Measurements from ENCODE around the gene LDB3.

Gene LDB3

DNA sequence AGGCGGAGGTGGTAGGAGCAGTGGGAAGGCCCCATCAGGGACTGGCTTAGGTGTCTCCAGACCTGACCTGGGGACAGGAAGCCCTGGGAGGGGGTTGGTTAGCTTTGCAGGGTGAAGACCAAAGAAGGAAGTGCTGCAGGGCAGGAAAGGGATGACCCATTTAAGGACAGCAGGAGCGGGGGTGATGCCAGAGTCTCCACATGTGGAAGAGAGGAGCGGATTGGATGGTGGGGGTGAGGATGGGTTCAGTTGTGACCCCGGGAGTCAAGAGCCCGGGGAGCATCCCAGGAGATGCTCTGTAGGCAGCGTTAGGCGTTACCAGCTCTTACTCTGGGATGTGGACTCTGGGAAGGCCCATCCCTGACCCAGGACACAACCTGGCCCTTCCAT is 3.1 kb upstream of the LDB3 start:
- H3K27ac ChIP-seq (ENCODE audit: low read depth, low read length, severe bottlenecking), result no peak overlapping the region
- WGBS, 2 experiments (ENCODE audit: insufficient coverage in 2 of 2), result 91% methylated on average over 7 of the region's 7 CpGs

DNA sequence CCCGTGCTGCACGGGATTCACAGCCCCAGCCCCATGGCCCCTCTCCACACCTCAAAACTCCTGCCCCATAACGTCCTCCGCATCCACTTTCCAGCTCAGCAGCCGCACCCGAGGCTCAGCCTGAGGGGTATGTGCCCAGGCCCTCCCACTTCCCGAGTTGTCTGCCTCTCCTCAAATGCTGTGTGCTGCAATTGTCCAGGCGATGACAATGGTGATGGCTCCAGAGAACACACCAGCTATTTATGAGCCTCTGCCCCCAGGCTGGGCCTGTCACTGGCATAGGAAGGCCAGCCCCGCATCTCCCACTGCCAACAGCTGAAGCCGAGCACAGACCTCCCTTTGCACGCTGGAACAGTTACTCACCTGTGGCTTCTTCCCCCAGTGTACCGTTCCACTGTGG is 2.4 kb upstream of the LDB3 start:
- Histone ChIP-seq H3K9me3 (ENCODE audit: control insufficient read depth, low read length) (no peaks in the 10 kb centered on the region), H3K27ac (ENCODE audit: low read depth, low read length, severe bottlenecking) (no peak overlapping the region), H3K4me3 (ENCODE audit: extremely low read depth, insufficient read depth, low read length, poor library complexity, severe bottlenecking) (no peak overlapping the region), H3K4me1 (ENCODE audit: control insufficient read depth, insufficient read depth, low read length, poor library complexity, severe bottlenecking) (peaks cover 53% of the 10 kb centered on the region), H3K36me3 (ENCODE audit: control insufficient read depth, insufficient read depth, low read length) (no peaks in the 10 kb centered on the region)
- 88 to 91% methylated on average over 11 to 12 of the region's 12 CpGs for WGBS, 2 experiments (ENCODE audit: insufficient coverage in 2 of 2)

More for the DNA sequence above, 3.1 kb upstream of the LDB3 start:
- peaks cover 46% of the 10 kb centered on the region for H3K4me1 ChIP-seq (ENCODE audit: control insufficient read depth, insufficient read depth, low read length, poor library complexity, severe bottlenecking)
- no peaks in the 10 kb centered on the region for H3K36me3 ChIP-seq (ENCODE audit: control insufficient read depth, insufficient read depth, low read length)
- H3K9me3 ChIP-seq (ENCODE audit: control insufficient read depth, low read length), result no peaks in the 10 kb centered on the region
- no peak overlapping the region for H3K4me3 ChIP-seq (ENCODE audit: extremely low read depth, insufficient read depth, low read length, poor library complexity, severe bottlenecking)

GRCh38 chr10:86666538-86666937 is 1.8 kb upstream of the LDB3 start:
- Histone ChIP-seq H3K9me3 (ENCODE audit: control insufficient read depth, low read length) (no peaks in the 10 kb centered on the region), H3K4me1 (ENCODE audit: control insufficient read depth, insufficient read depth, low read length, poor library complexity, severe bottlenecking) (peaks cover 57% of the 10 kb centered on the region), H3K27ac (ENCODE audit: low read depth, low read length, severe bottlenecking) (no peak overlapping the region), H3K36me3 (ENCODE audit: control insufficient read depth, insufficient read depth, low read length) (no peaks in the 10 kb centered on the region), H3K4me3 (ENCODE audit: extremely low read depth, insufficient read depth, low read length, poor library complexity, severe bottlenecking) (no peak overlapping the region)
- 50 to 95% methylated on average over 1 to 6 of the region's 7 CpGs for WGBS, 2 experiments (ENCODE audit: insufficient coverage in 2 of 2)

DNA sequence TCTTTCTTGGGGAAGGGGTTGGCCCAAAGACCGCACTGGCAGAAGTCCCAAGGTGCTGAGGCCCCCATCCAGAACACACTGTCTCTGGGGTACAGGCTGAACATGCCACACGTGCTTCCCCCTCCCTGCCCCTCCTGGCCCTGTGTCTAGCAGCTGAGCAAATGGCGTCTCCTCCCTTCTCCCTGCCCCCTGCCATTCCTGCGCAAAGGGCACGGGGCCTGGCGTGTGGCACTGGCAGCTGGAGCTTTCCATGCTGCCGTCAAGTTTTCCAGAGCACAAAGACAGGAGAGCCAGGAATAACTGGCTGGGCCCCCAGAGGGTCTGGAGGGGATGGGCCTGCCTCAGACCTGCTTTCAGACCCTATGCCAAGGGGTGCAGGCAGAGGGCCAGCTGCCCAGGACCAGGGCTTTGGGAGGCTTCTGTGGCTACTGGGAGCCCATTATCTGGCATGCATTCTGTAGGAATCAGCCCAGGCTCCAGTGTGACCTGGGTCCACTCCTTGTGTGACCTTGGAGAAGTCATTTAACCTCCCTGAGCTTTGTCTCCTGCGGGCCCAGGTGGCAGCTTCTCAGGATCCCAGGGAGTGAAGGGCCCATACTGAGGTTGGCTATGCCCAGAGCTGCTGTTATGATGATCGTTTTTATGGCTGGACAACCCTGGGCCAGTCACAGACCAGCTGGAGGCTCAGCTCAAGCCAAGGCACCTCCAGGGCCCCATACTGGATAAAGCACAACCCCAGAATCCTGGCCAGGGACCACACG is 710 bp upstream of the LDB3 start:
- WGBS, 2 experiments (ENCODE audit: insufficient coverage in 2 of 2), result 95 to 97% methylated on average over 7 to 9 of the region's 10 CpGs
- no peaks in the 10 kb centered on the region for H3K9me3 ChIP-seq (ENCODE audit: control insufficient read depth, low read length)
- no peaks in the 10 kb centered on the region for H3K36me3 ChIP-seq (ENCODE audit: control insufficient read depth, insufficient read depth, low read length)

DNA sequence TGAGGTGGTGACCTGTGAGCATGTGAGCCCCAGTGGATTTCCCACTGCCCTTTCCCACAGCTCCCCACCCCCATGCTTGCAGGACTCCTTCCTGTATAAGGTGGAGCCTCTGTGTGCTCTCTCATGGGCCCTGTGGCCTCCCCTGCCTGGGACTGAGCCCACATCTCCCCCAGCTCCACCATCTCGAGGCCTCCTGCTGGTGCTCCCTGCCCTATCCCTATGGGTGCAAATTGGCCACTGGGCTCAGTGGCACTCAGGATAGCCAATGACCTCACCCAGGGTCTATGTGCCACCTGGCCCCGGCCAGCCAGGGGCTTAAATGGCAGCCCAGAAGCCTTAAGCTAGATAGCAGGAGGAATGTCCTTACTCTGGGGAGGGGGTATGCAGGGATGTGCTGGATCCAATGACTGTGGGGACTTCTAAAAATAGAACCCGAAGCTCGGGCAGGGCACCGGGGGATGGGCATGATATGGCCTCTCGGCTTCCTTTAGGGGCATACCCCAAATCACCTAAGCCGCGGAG is 2.0 kb downstream of the LDB3 start:
- no peaks in the 10 kb centered on the region for H3K9me3 ChIP-seq (ENCODE audit: control insufficient read depth, low read length)
- no peak overlapping the region for H3K27ac ChIP-seq (ENCODE audit: low read depth, low read length, severe bottlenecking)
- no peaks in the 10 kb centered on the region for H3K36me3 ChIP-seq (ENCODE audit: control insufficient read depth, insufficient read depth, low read length)
- peaks cover 63% of the 10 kb centered on the region for H3K4me1 ChIP-seq (ENCODE audit: control insufficient read depth, insufficient read depth, low read length, poor library complexity, severe bottlenecking)
- WGBS, 2 experiments (ENCODE audit: insufficient coverage in 2 of 2), result 89 to 95% methylated on average over 3 to 5 of the region's 8 CpGs
- H3K4me3 ChIP-seq (ENCODE audit: extremely low read depth, insufficient read depth, low read length, poor library complexity, severe bottlenecking), result no peak overlapping the region

More for the DNA sequence above, 710 bp upstream of the LDB3 start:
- Histone ChIP-seq H3K4me1 (ENCODE audit: control insufficient read depth, insufficient read depth, low read length, poor library complexity, severe bottlenecking) (peaks cover 62% of the 10 kb centered on the region), H3K4me3 (ENCODE audit: extremely low read depth, insufficient read depth, low read length, poor library complexity, severe bottlenecking) (no peak overlapping the region), H3K27ac (ENCODE audit: low read depth, low read length, severe bottlenecking) (no peak overlapping the region)

DNA sequence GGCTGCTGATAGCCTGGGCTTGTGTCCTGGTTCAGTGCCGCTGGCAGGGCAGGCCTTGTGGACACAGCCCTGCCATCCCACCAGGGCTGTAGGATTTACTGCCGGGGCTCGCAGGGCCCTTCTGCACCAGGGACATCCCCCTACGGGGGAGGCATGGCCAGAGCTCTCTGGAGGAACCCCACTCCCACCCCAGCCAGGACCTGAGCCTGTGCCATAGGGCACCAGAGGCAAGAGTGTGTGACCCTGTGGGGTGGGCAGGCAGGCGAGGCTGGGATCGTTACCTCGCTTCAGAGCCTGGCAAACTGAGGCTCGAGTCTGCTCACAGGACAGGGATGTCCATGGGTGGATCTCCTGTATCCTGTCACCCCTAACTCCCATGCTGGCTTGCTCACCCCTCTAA is 2.6 kb downstream of the LDB3 start:
- H3K27ac ChIP-seq (ENCODE audit: low read depth, low read length, severe bottlenecking), result no peak overlapping the region
- H3K4me1 ChIP-seq (ENCODE audit: control insufficient read depth, insufficient read depth, low read length, poor library complexity, severe bottlenecking), result peaks cover 58% of the 10 kb centered on the region
- no peak overlapping the region for H3K4me3 ChIP-seq (ENCODE audit: extremely low read depth, insufficient read depth, low read length, poor library complexity, severe bottlenecking)
- 91 to 93% methylated on average over 7 to 8 of the region's 8 CpGs for WGBS, 2 experiments (ENCODE audit: insufficient coverage in 2 of 2)
- no peaks in the 10 kb centered on the region for H3K9me3 ChIP-seq (ENCODE audit: control insufficient read depth, low read length)
- H3K36me3 ChIP-seq (ENCODE audit: control insufficient read depth, insufficient read depth, low read length), result no peaks in the 10 kb centered on the region

- Histone ChIP-seq H3K36me3 (ENCODE audit: control insufficient read depth, insufficient read depth, low read length) (no peaks in the 10 kb centered on the region), H3K9me3 (ENCODE audit: control insufficient read depth, low read length) (no peaks in the 10 kb centered on the region), H3K4me1 (ENCODE audit: control insufficient read depth, insufficient read depth, low read length, poor library complexity, severe bottlenecking) (peaks cover 54% of the 10 kb centered on the region), H3K27ac (ENCODE audit: low read depth, low read length, severe bottlenecking) (no peak overlapping the region), H3K4me3 (ENCODE audit: extremely low read depth, insufficient read depth, low read length, poor library complexity, severe bottlenecking) (no peak overlapping the region)
- 94 to 100% methylated on average over 2 of the region's 3 CpGs for WGBS, 2 experiments (ENCODE audit: insufficient coverage in 2 of 2)
Measured at GRCh38 chr10:86671419-86671818, 3.1 kb downstream of the LDB3 start.

GRCh38 chr10:86671985-86672710 is 3.8 kb downstream of the LDB3 start:
- peak overlapping the region; percentile 23 for H3K27ac ChIP-seq (ENCODE audit: low read depth, low read length, severe bottlenecking)

GRCh38 chr10:86673216-86673826 is 5.0 kb downstream of the LDB3 start:
- no peaks in the 10 kb centered on the region for H3K36me3 ChIP-seq (ENCODE audit: control insufficient read depth, insufficient read depth, low read length)
- 65 to 76% methylated on average over 6 of the region's 6 CpGs for WGBS, 2 experiments (ENCODE audit: insufficient coverage in 2 of 2)
- H3K9me3 ChIP-seq (ENCODE audit: control insufficient read depth, low read length), result no peaks in the 10 kb centered on the region
- no peak overlapping the region for H3K4me3 ChIP-seq (ENCODE audit: extremely low read depth, insufficient read depth, low read length, poor library complexity, severe bottlenecking)
- H3K27ac ChIP-seq (ENCODE audit: low read depth, low read length, severe bottlenecking), result no peak overlapping the region
- peaks cover 41% of the 10 kb centered on the region for H3K4me1 ChIP-seq (ENCODE audit: control insufficient read depth, insufficient read depth, low read length, poor library complexity, severe bottlenecking)

More at GRCh38 chr10:86671985-86672710, 3.8 kb downstream of the LDB3 start:
- Histone ChIP-seq H3K4me1 (ENCODE audit: control insufficient read depth, insufficient read depth, low read length, poor library complexity, severe bottlenecking) (peaks cover 50% of the 10 kb centered on the region), H3K9me3 (ENCODE audit: control insufficient read depth, low read length) (no peaks in the 10 kb centered on the region), H3K36me3 (ENCODE audit: control insufficient read depth, insufficient read depth, low read length) (no peaks in the 10 kb centered on the region), H3K4me3 (ENCODE audit: extremely low read depth, insufficient read depth, low read length, poor library complexity, severe bottlenecking) (no peak overlapping the region)
- WGBS, 2 experiments (ENCODE audit: insufficient coverage in 2 of 2), result 56 to 73% methylated on average over 6 to 10 of the region's 12 CpGs

DNA sequence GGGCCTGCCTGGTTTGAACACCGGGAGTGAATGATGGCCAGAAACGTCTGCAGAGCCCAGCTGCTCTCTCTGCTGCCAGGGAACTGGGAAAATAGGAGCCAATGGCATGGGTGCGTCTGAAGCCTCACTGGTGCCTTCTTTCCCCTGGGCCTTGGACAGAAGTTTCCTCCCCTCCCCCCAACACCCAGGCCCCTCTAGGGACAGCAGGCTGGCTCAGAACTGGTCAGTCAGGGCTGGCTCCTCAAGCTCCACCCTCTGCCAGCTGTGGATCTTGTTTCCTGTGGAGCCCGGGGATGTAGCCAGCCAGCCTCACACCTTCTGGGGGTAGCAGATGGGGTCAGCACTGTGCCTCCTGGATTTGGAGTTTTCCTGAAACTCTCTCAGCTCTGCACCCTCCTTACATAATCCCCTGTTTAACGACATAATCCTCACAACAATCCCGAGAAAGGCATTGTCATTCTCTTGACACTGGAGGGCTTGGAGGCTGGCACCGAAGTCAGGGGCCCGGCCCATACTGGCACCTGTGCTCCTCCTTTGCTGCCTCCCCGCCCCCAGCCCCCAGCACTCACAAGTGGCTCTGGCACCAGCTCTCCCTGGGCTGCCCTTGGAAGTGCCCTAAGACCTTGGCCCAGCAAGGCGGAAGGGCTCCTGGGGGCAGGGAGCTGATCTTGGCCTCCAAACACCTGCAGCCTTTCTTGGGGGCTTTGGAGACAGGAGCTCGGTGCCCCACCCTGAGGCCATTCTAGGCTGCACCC is 5.7 kb downstream of the LDB3 start:
- Histone ChIP-seq H3K9me3 (ENCODE audit: control insufficient read depth, low read length) (no peaks in the 10 kb centered on the region), H3K27ac (ENCODE audit: low read depth, low read length, severe bottlenecking) (no peak overlapping the region), H3K36me3 (ENCODE audit: control insufficient read depth, insufficient read depth, low read length) (no peaks in the 10 kb centered on the region), H3K4me3 (ENCODE audit: extremely low read depth, insufficient read depth, low read length, poor library complexity, severe bottlenecking) (no peak overlapping the region), H3K4me1 (ENCODE audit: control insufficient read depth, insufficient read depth, low read length, poor library complexity, severe bottlenecking) (peaks cover 34% of the 10 kb centered on the region)
- 65 to 69% methylated on average over 8 to 10 of the region's 11 CpGs for WGBS, 2 experiments (ENCODE audit: insufficient coverage in 2 of 2)
